HUDEP-2 (cell line): Measurements from ENCODE around the gene SEMA6A.

Experiments
- DNase-seq, 76 experiments: peaks; one replicate each; lab custom pipeline; 2025; ENCODE audit not compliant: unreplicated experiment in 76 of 76; lab: John Stamatoyannopoulos, UW

Gene SEMA6A

GRCh38 chr5:116574367-116575325 lies at the start of gene SEMA6A:
TSS of gene SEMA6A (minus strand) at chr5:116574823. CDS start at chr5:116504944, 69,879 bp downstream.
- DNase-seq, result peak in 66 of 76 experiments; percentile 3 to 74 (median 41)

DNA sequence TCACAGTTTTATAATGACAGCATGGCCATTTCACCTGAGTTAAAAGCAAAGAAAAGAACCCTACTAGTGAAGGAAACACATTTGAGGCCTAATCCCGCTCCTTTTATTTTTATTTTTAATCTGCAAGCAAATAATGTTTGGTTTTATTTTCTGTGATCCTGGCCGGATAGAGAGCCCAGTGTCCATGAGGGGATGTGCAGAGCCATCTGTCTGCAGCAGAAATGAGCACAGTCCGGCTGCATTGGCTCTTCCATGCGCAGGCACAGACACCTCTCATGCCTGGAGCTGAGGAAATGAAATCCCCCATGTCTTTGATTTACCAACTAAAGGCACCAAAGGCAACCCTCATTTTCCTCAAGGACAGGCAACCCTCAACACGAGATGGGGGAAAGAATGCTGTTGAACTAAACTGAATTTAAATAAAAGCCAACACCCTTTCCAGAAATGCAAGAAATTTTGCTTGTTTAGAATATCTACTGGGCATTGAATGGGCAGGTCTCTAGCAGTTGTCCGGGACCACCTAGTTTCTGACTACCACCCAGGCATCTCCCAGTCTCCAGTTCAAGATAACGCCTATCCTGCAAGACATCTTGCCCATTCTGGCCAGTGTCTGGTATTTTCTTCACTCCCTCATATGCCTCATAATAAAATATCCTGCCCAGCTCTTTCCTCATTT lies 47.9 kb upstream of the SEMA6A start:
- DNase-seq, result peak in 1 of 76 experiments; percentile 26

DNA sequence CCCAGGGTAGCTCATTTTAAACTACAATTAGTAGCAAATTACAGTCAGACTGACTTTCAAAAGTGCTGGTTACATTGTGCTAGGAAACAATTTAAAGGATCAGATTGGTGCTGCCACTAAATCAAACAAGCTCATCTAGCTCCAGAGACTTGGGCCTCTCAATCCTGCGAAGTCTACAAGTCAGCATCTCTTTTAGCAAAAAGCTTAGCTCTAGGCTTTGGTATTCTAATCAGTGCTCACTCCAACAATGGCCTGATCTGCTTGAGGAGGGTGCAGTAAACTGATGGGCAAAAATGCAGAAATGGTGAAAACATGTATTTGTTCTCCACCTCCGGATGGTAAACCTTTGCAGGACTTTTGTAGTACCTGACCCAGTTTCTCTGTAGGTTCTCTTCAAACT lies 47.0 kb upstream of the SEMA6A start:
- DNase-seq, result no peak

GRCh38 chr5:116616876-116617275 lies 42.3 kb upstream of the SEMA6A start:
- no peak for DNase-seq

DNA sequence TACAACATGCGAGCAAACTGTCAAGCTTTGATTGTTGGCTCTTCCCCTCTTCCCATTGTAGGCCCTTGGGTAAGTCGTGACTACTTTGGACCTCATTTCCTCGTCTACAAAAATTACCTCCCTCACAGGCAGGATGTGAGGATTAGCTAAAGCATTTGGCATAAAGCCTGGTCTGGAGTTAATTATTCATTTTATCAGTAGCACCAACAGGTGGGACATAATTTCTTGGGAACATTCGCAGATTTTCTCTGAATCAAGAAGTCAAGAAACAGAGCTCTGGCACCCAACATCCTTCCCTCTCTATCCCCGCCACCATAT lies 39.9 kb upstream of the SEMA6A start:
- DNase-seq, result no peak

DNA sequence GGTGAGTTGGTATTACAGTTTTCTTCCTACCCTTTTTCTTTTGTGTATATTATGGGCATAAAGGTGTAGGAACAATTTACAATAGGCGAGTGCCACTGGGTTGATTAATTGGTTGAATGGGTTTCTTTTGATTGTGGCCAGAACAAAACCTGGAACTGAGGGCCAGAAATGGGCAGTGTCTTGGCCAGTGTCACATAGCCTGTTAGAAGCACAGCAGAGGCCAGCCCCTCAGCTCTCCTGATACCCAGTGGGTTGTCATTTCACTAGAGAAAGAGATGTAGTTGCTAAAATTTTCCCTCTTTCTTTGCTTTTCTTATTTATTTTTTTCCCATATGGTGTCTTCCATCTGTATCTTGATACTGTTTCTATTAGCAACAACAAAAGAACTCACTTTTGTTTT lies 38.8 kb upstream of the SEMA6A start:
- DNase-seq, result no peak

DNA sequence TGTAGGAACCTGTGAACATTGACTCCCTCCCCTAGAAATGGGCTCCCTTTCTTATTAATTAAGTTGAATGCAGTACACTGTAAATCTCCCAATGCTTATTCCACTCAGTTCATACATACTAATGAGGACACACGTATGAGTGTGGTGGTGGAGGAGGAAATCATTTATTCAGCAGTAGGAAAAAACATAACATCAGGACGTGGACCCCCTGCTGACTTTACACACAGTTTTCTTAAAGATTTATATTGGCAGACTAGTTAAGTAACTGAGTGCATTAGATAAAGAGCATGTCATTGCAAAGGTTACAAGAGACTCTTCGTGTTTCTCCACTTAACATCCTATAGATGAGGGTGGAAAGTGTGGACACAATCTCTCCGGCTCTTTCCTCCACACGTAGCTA lies 37.8 kb upstream of the SEMA6A start:
- no peak for DNase-seq

GRCh38 chr5:116605310-116606070 lies 30.9 kb upstream of the SEMA6A start:
- no peak for DNase-seq

DNA sequence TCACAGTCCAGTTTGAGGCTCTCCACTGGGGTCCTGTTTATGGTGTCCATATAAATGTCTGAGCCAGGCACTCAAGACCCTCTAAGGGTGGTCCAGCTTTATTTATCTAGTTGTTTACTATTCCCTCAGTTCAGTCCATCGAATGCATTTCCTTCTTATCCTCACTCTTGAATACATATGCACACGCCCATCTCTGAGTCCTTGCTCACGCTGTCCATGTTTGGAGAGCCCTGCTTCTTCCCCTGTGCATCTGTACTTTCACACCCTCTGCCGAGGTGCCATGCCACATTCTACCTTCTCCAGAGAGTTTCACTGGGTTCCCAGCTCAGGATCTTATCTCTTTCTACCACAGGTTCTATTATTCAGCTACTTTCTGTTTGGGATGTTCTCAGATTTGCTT lies 30.2 kb upstream of the SEMA6A start:
- DNase-seq, result no peak

GRCh38 chr5:116600876-116601275 lies 26.3 kb upstream of the SEMA6A start:
- DNase-seq, result no peak

GRCh38 chr5:116598911-116599310 lies 24.3 kb upstream of the SEMA6A start:
- no peak for DNase-seq

- DNase-seq, result no peak
Measured at GRCh38 chr5:116595498-116595897, 20.9 kb upstream of the SEMA6A start.

GRCh38 chr5:116593340-116593739 lies 18.7 kb upstream of the SEMA6A start:
- DNase-seq, result no peak

DNA sequence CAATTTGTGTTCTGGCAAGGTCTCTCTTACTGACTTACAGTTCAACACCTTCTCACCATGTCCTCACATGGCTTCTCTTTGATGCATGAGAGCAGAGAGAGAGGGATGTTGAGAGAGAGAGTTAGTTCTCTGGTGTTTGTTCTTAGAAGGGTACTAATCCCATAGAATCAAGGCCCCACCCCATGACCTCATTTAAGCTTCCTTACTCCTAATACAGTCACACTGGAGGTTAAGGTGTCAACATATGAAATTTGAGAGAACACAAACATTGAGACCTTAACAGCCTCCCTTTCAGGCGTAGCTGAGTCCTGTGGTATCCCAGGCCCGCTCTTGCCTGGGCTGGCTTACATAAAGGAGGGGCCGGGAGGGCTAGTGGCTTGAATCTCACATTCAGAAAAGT lies 10.6 kb upstream of the SEMA6A start:
- DNase-seq, result no peak

DNA sequence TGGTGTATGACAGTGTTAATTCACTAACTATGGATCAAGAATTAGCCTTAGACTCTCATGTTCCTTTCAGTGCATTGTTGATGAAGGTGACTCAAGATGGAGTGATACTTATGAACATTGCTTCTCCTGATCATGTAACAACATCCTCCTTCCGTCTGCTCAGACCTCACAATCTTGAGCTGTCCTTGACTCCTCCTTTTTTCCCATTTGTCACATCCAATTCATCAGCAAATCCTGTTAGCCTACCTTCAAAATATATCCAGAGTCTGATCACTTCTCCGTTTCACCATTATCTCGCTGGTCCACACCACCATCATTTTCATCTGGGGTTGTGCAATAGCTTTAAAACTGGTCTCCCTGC lies 9.2 kb upstream of the SEMA6A start:
- DNase-seq, result no peak

DNA sequence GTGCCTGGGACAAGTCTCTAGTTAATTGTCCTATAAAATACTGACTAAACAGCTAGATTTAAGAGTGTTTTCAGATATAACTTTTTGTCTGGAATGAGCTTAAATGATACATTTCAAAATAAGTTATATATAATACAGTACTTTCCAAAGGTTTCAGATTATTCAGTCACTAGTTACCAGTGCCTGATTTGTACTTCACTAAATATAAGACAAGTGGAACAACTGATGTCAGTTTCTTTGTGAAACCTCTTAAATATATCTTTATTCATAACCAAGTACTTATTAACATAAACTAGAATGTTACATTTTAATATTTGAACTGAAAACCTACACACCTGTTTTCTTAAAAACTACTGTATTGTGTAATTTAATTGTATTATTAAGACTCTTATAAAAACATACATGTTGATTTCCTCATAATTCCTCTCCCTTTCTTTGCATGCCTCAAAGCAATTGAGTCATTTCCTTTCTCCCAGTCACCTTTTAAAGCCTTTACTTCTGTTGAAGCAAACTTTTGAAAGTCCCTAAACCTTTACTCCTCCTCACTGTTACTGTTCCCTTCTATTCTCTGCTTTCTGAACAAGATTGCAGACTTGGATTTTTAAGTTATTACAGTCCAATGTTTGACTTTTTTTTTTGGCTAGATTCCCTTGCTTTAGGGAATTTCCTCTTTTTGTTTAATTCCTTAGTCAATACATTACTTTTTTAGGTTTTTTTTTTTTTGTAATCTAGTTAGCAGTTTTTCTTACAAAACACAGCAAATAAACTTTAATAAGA lies 8.7 kb upstream of the SEMA6A start:
- DNase-seq, result no peak

GRCh38 chr5:116581910-116582309 lies 7.3 kb upstream of the SEMA6A start:
- no peak for DNase-seq

DNA sequence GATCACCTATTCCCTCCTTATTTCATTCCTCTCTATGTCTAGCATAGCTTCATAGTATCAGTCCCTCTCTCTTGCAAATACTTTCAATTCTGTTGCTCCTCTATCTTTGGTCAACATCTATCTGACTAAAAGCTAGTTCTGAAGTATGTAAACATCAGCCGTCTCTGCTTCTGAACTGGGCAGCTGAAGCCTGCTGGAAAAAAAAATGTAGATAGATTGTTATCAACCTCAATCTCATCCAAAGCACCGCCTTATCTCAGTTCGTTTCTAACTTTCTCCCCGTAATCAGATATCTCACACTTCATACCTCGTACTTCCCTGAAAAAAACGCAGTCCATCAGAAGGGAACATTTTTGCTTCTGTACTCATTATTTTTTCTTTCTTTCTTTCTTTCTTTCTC lies 4.5 kb upstream of the SEMA6A start:
- DNase-seq, result no peak

DNA sequence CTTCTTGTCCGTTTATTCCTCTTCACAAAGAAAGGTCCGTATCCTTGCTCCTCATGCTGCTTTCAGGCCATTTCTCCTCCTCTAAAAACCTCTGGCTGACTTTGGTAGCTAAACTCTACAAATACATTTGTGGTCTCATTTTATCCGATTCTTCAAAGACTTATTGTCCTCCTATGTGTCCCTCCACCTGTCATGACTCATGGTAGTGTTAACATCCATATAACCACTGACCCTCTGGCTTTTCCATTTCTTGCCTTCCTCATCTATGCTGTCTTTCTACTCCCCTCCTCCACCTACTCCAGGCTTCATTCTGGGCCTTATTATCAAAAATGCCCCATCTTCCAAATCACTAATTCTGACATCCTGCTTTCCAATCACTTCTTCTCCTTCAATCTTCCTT lies 4.1 kb upstream of the SEMA6A start:
- no peak for DNase-seq

DNA sequence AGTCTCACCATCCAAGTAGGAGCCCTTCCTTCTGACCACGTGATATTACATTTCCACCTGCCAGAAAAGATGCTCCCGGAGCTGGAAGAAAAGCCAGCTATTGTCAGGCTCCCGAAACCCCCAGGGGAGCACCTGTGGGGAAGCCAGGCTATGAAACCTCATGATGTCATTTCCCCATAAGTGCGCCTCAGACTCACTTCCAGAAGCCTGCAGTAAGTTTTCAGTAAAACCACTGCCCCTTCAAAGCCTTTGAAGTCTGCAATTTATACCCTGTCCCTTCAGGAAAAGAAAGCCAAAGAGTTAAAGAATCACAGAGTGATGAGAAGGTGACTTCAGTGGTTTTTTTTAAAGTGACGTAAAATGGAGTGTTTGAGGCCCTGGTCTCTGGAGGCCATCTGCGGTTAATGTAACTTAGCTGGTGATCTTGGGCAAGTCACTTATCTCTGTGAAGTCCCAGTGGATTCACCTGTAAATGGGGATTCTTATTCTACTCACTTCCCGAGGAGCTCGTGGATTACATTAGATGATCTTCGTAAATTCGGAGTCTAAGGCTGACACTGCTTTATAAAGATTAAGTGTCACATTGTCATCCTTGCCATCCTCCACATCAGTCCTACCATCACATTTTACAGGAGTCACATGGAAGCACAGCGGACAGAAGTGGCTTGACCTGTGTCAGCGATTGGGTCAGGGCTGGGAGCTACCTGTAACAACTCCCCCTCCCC lies 2.6 kb upstream of the SEMA6A start:
- no peak for DNase-seq
